Measurements from ENCODE around the gene RERE.
"Not testable (repeated sequence)": the region's sequence is repeated elsewhere in the genome, so short reads cannot be mapped to it uniquely, and the experiment has no call there.

Gene RERE

DNA sequence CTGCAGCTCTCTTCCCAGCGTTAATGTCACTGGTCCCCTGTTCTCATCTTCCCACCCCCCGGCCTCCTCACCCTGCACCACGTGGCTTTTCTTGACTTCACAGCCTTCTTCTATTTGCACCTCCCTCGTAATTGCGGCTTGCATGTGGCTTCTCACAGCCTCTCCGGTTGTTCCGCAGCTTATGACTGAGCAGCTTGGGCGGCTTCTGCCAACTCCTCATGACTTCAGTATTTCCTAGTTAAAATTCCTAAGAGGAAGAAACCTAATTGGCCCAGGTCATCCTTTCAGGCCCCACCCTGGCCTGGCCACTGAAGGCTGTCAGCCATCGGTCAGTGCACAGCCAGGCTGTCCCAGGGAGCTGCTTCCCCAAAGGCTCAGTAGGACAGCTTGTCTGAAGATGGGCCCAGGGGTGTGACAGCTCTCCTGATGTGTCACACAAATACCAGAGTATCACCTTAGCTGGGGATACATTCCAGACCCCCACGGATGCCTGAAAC, 8.6 kb upstream of the RERE start:
- TF ChIP-seq POLR2AphosphoS5 (IDR thresholded peaks at IDR 0.05; ENCODE audit: borderline replicate concordance, low read depth, low read length) (no peak), FOXP2 (optimal IDR thresholded peaks at IDR 0.05; ENCODE audit: control extremely low read depth, extremely low read length, insufficient read depth) (no peak), EZH2 (IDR thresholded peaks at IDR 0.05) (no peak)
- Histone ChIP-seq H3K4me3 (no peak overlapping the region), H3K9me3 (ENCODE audit: low read depth, low read length) (no peaks in the 10 kb centered on the region), H3K36me3 (ENCODE audit: insufficient read depth, low read length) (no peaks in the 10 kb centered on the region), H3K27ac (no peak overlapping the region), H3K9ac (ENCODE audit: insufficient read length) (no peak overlapping the region)
- no peak for DNase-seq (ENCODE audit: low read depth, low spot score)

DNA sequence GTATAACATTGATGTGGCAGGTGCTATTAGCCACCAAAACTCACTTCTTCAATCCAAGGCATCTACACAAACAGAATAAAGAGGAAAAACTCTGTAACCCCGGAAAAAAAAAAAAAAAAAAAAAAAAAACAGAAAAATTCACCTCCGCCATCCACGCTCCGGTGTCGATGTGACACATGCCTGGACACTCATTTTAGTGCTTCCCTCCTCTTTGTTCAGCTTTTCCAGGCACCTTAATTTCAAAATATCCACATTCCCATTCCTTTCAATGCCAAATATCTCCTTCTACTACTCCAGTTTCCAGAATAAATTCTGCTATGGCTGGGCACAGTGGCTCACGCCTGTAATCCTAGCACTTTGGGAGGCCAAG, 5.8 kb upstream of the RERE start:
- Histone ChIP-seq H3K9me3 (ENCODE audit: low read depth, low read length) (no peaks in the 10 kb centered on the region), H3K4me3 (no peak overlapping the region), H3K9ac (ENCODE audit: insufficient read length) (no peak overlapping the region), H3K36me3 (ENCODE audit: insufficient read depth, low read length) (no peaks in the 10 kb centered on the region), H3K27ac (peak overlapping the region; percentile 96; the same call in 1 of the 2 replicates)
- TF ChIP-seq FOXP2 (optimal IDR thresholded peaks at IDR 0.05; ENCODE audit: control extremely low read depth, extremely low read length, insufficient read depth), result no peak
- no peak for DNase-seq (ENCODE audit: low read depth, low spot score)

DNA sequence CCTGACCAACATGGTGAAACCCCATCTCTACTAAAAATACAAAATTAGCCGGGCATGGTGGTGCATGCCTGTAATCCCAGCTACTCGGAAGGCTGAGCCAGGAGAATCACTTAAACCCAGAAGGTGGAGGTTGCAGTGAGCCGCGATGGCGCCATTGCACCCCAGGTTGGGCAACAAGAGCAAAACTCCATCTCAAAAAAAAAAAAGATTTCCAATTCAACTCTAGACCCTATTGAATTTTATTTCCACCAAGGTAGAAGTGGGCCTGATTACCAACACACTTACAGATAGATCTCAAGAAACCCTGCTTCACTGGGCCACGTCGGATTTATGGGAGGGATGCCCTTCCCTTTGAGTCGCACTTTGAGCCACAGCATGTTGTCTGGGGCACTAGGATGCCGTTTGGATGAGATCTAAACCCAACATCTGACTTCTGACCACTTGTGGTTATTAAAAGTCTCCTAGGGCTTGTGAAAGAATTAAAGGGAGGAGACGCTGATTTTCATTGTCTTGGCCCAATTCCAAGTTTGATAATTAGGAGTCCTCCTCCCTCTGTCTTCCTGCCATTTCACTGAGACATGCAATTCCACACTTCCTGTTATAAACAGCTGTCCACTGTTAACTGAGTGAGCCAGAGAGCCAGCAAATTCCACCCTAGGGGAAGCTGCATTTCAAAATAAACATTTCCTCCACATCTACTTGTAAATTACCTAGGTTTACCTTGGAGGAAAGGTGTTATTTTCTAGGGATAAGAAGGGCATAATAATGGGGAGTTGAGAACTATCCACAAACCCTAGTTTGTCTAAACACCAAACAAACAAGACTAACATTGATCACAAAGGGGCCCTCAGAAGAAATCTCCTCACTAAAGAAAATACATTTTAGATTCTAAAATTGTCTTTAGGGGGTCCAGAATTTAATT, 5.2 kb upstream of the RERE start:
- peak; percentile 88 for DNase-seq (ENCODE audit: low read depth, low spot score)
- peak overlapping the region; percentile 96 for H3K27ac ChIP-seq
- TF ChIP-seq POLR2AphosphoS5 (IDR thresholded peaks at IDR 0.05; ENCODE audit: borderline replicate concordance, low read depth, low read length) (peak; percentile 51; the same call in 1 of the 2 replicates), EZH2 (IDR thresholded peaks at IDR 0.05) (no peak), FOXP2 (optimal IDR thresholded peaks at IDR 0.05; ENCODE audit: control extremely low read depth, extremely low read length, insufficient read depth) (peak; percentile 15)

DNA sequence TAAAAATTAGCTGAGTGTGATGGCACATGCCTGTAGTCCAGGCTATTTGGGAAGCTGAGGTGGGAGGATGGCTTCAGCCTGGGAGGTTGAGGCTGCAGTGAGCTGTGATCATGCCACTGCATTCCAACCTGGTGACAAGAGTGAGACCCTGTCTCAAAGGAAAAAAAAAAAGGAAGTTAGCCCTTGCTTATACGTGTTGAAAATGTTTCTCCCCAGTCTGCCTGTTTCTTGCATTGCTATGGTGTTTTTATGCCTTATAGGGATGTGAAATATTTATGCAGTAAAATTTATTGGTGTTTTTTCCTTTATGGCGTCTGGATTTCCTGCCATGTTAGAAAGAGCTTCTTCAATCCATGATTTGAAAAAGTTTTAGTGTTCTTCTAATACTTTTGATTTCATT, 3.6 kb upstream of the RERE start:
- Histone ChIP-seq H3K4me3 (peak overlapping the region; percentile 58), H3K9ac (ENCODE audit: insufficient read length) (peak overlapping the region; percentile 27), H3K9me3 (ENCODE audit: low read depth, low read length) (no peaks in the 10 kb centered on the region), H3K27ac (peak overlapping the region; percentile 96), H3K36me3 (ENCODE audit: insufficient read depth, low read length) (no peaks in the 10 kb centered on the region)
- TF ChIP-seq POLR2AphosphoS5 (IDR thresholded peaks at IDR 0.05; ENCODE audit: borderline replicate concordance, low read depth, low read length), result no peak
- no peak for TF ChIP-seq EZH2 (IDR thresholded peaks at IDR 0.05)
- peak; percentile 60 for DNase-seq (ENCODE audit: low read depth, low spot score)

More for the DNA sequence above, 5.2 kb upstream of the RERE start:
- Histone ChIP-seq H3K9me3 (ENCODE audit: low read depth, low read length) (no peaks in the 10 kb centered on the region), H3K36me3 (ENCODE audit: insufficient read depth, low read length) (no peaks in the 10 kb centered on the region), H3K4me3 (peak overlapping the region; percentile 58), H3K9ac (ENCODE audit: insufficient read length) (no peak overlapping the region)

DNA sequence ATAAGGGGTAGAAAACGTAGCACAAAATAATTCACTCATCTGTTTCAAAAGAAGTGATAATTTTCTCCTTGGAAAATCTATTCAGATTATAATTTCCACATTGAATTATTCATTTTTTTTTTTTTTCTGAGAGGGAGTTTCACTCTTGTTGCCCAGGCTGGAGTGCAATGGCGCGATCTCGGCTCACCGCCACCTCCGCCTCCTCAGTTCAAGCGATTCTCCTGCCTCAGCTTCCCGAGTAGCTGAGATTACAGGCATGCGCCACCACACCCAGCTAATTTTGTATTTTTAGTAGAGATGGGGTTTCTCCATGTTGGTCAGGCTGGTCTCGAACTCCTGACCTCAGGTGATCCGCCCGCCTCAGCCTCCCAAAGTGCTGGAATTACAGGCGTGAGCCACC, 1.3 kb upstream of the RERE start:
- H3K27ac ChIP-seq, result peak overlapping the region; percentile 91
- DNase-seq (ENCODE audit: low read depth, low spot score); H3K9ac ChIP-seq (ENCODE audit: insufficient read length); H3K9me3 ChIP-seq (ENCODE audit: low read depth, low read length); H3K36me3 ChIP-seq (ENCODE audit: insufficient read depth, low read length): not testable (repeated sequence)
- H3K4me3 ChIP-seq, result peak overlapping the region; percentile 92; the same call in 1 of the 2 replicates

DNA sequence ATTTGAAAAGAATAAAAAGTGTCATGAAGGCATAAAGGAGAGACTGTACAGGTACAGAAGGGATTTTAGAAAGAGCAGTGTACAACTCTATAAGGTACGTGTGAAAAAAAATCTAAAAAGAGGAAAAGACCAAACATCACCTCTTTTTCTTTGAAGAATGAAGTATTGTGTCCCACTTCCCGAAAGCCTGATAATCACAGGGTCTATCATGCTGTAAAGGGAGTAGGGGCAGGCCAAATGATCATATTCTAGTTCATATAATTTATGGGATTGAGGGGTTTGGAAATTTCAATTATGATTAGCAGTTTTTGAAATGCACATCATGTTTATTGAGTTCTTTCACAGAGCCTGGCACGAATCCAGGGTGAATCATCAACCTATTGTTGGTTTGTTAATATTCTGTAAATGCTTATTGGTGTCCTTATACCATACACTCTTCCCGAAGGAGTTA, 910 bp upstream of the RERE start:
- no peak for TF ChIP-seq EZH2 (IDR thresholded peaks at IDR 0.05)
- TF ChIP-seq FOXP2 (optimal IDR thresholded peaks at IDR 0.05; ENCODE audit: control extremely low read depth, extremely low read length, insufficient read depth), result no peak
- TF ChIP-seq POLR2AphosphoS5 (IDR thresholded peaks at IDR 0.05; ENCODE audit: borderline replicate concordance, low read depth, low read length), result no peak
- Histone ChIP-seq H3K36me3 (ENCODE audit: insufficient read depth, low read length) (no peaks in the 10 kb centered on the region), H3K4me3 (peak overlapping the region; percentile 92), H3K27ac (peak overlapping the region; percentile 91), H3K9ac (ENCODE audit: insufficient read length) (peak overlapping the region; percentile 89), H3K9me3 (ENCODE audit: low read depth, low read length) (no peaks in the 10 kb centered on the region)
- peak; percentile 63 for DNase-seq (ENCODE audit: low read depth, low spot score)

DNA sequence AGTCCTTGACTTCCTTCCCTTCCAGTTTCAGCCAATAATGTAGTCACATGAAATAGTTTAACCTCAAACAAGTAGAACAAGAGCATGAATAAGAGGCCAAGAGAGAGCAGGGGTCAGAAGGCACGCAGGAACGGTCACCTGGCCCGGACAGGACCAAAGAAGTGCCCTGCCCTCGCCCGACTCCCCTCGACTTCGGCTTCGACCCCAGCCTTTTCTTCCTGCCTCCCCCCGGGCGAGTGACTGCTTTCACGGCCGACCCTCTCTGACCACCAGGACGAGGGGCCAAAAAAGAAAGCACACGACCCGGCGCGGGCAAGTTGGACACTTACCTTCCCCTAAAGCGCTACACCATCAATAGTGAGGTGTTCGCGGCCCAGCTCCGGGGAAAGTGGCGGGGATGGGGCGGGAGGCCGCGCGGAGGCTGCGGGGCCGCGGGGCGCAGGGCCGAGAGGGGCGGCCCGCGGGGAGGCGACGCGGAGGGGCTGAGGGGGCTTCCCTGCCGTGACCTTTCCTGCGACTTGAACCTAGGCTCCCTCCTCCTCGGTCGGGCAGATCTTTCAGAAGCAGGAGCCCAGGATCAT, 519 bp downstream of the RERE start:
- no peak for DNase-seq (ENCODE audit: low read depth, low spot score)
- Histone ChIP-seq H3K9ac (ENCODE audit: insufficient read length) (peak overlapping the region; percentile 93), H3K4me3 (peak overlapping the region; percentile 92), H3K27ac (peak overlapping the region; percentile 89), H3K9me3 (ENCODE audit: low read depth, low read length) (no peaks in the 10 kb centered on the region), H3K36me3 (ENCODE audit: insufficient read depth, low read length) (no peaks in the 10 kb centered on the region)
- TF ChIP-seq EZH2 (IDR thresholded peaks at IDR 0.05) (no peak), POLR2AphosphoS5 (IDR thresholded peaks at IDR 0.05; ENCODE audit: borderline replicate concordance, low read depth, low read length) (no peak), FOXP2 (optimal IDR thresholded peaks at IDR 0.05; ENCODE audit: control extremely low read depth, extremely low read length, insufficient read depth) (no peak)

DNA sequence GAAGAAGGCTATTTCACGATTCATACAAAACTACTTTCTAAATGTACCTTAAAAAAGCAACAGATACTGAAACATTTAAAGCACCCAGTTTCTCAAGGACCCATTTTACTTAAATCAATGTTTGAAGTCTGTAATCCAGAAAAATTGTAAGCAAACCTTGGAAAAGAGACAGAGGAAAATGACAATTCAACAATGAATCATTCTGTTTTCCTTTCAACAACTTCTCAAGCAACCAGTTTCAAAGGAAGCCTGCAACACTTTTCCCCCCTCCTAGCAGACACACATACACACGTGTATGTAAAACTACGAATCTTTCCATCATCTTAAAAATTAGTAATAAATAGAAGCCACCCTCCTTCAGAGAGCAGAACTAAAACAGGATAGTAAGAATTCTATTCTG, 1.2 kb downstream of the RERE start:
- no peak for DNase-seq (ENCODE audit: low read depth, low spot score)
- Histone ChIP-seq H3K27ac (peak overlapping the region; percentile 89; the same call in 1 of the 2 replicates), H3K9ac (ENCODE audit: insufficient read length) (peak overlapping the region; percentile 93), H3K36me3 (ENCODE audit: insufficient read depth, low read length) (no peaks in the 10 kb centered on the region), H3K9me3 (ENCODE audit: low read depth, low read length) (no peaks in the 10 kb centered on the region), H3K4me3 (peak overlapping the region; percentile 92)
- TF ChIP-seq EZH2 (IDR thresholded peaks at IDR 0.05) (no peak), POLR2AphosphoS5 (IDR thresholded peaks at IDR 0.05; ENCODE audit: borderline replicate concordance, low read depth, low read length) (no peak)

Data from SK-N-MC (cell line).